ENCODE measurements around the gene RCC2.

The RCC2 gene

GRCh38 chr1:17427696-17428660 lies 11.5 kb downstream of the RCC2 start:
- no peak for TF ChIP-seq CTCF (IDR thresholded peaks at IDR 0.05; ENCODE audit: low read depth, low read length)
- H3K4me3 ChIP-seq (ENCODE audit: low read depth, low read length) = no peak overlapping the region

- TF ChIP-seq CTCF (IDR thresholded peaks at IDR 0.05; ENCODE audit: low read depth, low read length) = no peak
Observed at GRCh38 chr1:17425806-17426600, 13.5 kb downstream of the RCC2 start.

GRCh38 chr1:17423781-17424245 lies 15.7 kb downstream of the RCC2 start:
- H3K4me3 ChIP-seq (ENCODE audit: low read depth, low read length) = no peak overlapping the region
- no peak for TF ChIP-seq CTCF (IDR thresholded peaks at IDR 0.05; ENCODE audit: low read depth, low read length)

More at GRCh38 chr1:17425806-17426600, 13.5 kb downstream of the RCC2 start:
- no peak overlapping the region for H3K4me3 ChIP-seq (ENCODE audit: low read depth, low read length)

GRCh38 chr1:17422461-17422860 lies 17.0 kb downstream of the RCC2 start:
- no peak for TF ChIP-seq CTCF (IDR thresholded peaks at IDR 0.05; ENCODE audit: low read depth, low read length)
- H3K4me3 ChIP-seq (ENCODE audit: low read depth, low read length) = no peak overlapping the region

GRCh38 chr1:17420391-17420918 lies 19.0 kb downstream of the RCC2 start:
- TF ChIP-seq CTCF (IDR thresholded peaks at IDR 0.05; ENCODE audit: low read depth, low read length) = no peak

GRCh38 chr1:17419626-17420328 lies 19.7 kb downstream of the RCC2 start:
- no peak overlapping the region for H3K4me3 ChIP-seq (ENCODE audit: low read depth, low read length)
- TF ChIP-seq CTCF (IDR thresholded peaks at IDR 0.05; ENCODE audit: low read depth, low read length) = peak; percentile 94

More at GRCh38 chr1:17420391-17420918, 19.0 kb downstream of the RCC2 start:
- no peak overlapping the region for H3K4me3 ChIP-seq (ENCODE audit: low read depth, low read length)

All from WI38 (cell line).